Pancreas (tissue), 10 donors: Measurements from ENCODE around the gene ARHGAP10. TPM values are rescaled to one million over a fixed set of nuclear protein-coding genes. Genes with fewer than 3 reads are reported as not detected.
"Not testable (repeated sequence)": the region's sequence is repeated elsewhere in the genome, so short reads cannot be mapped to it uniquely, and the experiment has no call there.

Experiments used
- ATAC-seq, 4 donors: fragments of 200-7000 bp; cut with Tn5 transposase; one replicate each; pipeline versions ENCODE4 v1.8.0 to v1.9.1; 2020; ENCODE audit warnings: mild to moderate bottlenecking in 4 of 4, moderate library complexity in 4 of 4
- DNase-seq, 6 donors: peaks; one replicate each; pipeline ENCODE4 v3.0.0-alpha.2; 2020
- FAIRE-seq: peaks from 2 replicates; lab custom pipeline; 2012; peaks lifted over from hg19 to GRCh38; lab: Jason Lieb, UNC
- H3K27ac ChIP-seq, 4 donors: fragments of 200-600 bp; sonication (generic); 1 replicate in 3 of 4; 2 replicates in 1 of 4; pipeline versions ENCODE4 v1.5.0 to v1.8.0; 2020
- H3K27me3 ChIP-seq, 4 donors: fragments of 200-600 bp; one replicate each; pipeline ENCODE4 v1.8.0; 2021
- H3K36me3 ChIP-seq, 3 donors: fragments of 200-600 bp; sonication (generic) in 1 of 3; one replicate each; pipeline versions ENCODE4 v1.5.0 to v1.8.0; 2020 to 2021
- H3K4me1 ChIP-seq, 3 donors: fragments of 200-600 bp; one replicate each; pipeline ENCODE4 v1.8.0; 2021
- H3K4me3 ChIP-seq, 4 donors: fragments of 200-600 bp; sonication (generic) in 2 of 4; one replicate each; pipeline versions ENCODE4 v1.5.0 to v1.8.0; 2020 to 2021
- H3K9me3 ChIP-seq, 4 donors: fragments of 200-600 bp; one replicate each; pipeline ENCODE4 v1.8.0; 2021
- WGBS, 2 donors: extraction: QIAGEN DNeasy Blood & Tissue Kit; methylation state at CpG; one replicate each; pipeline ENCODE4 v1.1.7; 2013; 5-methylcytosine and 5-hydroxymethylcytosine counted together
- intact Hi-C, 3 donors: fragments of 100-400 bp; cut with DNase I; formaldehyde crosslinking; loops; one replicate each; pipeline versions ENCODE4 v1.11.1 to v1.14.2; 2022
- polyA plus RNA-seq, 2 donors: library from polyadenylated mRNA; stranded (reverse); fragments of 200-250 nt; gene quantifications; one replicate each; pipeline ENCODE4 v1.2.3, GENCODE V29; 2013
- total RNA-seq, 6 donors: library from RNA; stranded (reverse); fragmentation: NEBNext Ultra II Directional in 4 of 6; extraction: Animal tissue kit (Norgen Biotek cat#: 25700) in 4 of 6; gene quantifications; one replicate each; pipeline versions ENCODE4 v1.2.1 to v1.2.4, GENCODE V29; 2021 to 2023
- TF ChIP-seq, protein P1 (sequence below), 4 donors: fragments of 200-600 bp; sonication (generic) in 3 of 4; IDR thresholded peaks; one replicate each; pipeline versions ENCODE4 v1.5.0 to v1.8.0; 2021; ENCODE audit warnings: antibody characterized with exemption in 4 of 4
- donor health status: healthy with polysubstance abuse.
- donor health status: DM: no; HTN: no; CAD: no; lungs with moderate emphysema.
- donor health status: DM: no; HTN: no; CAD: no.
- donor health status: control.
- donor health status: control.
- donor health status: Bipolar disorder and iron deficiency.
- donor health status: DM: yes; HTN: yes; CAD: no.
- donor health status: DM: no; HTN: no; CAD: no.
- donor health status: DM: no; HTN: no; CAD: no.
- donor health status: DM: yes; HTN: yes; CAD: no.

The ARHGAP10 gene
- total and polyA plus RNA-seq, 8 donors, result 6.3 to 14.8 (median 8.7) TPM

DNA sequence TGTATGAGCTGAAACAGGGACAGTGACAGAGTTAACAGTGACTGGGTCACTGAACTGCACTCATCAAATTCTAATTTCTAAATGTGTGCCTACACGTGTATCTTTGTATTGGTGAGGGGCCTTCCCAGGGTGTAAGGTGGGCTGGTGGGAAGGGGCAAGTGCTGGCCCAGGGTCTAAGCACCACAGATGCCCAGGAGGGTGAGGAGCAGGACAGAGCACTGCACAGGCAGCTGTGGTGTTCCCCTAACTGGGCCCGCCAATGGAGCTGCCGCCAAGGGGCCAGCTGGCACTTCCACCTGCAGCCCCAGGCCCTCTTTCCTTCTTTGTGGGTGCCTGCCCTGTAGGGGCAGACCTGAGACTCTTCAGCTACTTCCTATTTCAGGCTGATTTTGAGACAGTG lies 349.9 kb downstream of the ARHGAP10 start:
- Histone ChIP-seq H3K27ac (no peak overlapping the region), H3K4me3 (no peak overlapping the region), H3K9me3 (no peaks in the 10 kb centered on the region), H3K27me3 (no peaks in the 10 kb centered on the region), H3K4me1 (no peaks in the 10 kb centered on the region), H3K36me3 (peaks cover 0 to 23% (median 0%) of the 10 kb centered on the region in 3 donors)
- intact Hi-C loops, result no loop called here
- DNase-seq, result no peak
- ATAC-seq, result no peak
- WGBS, 2 donors, result 96 to 97% methylated on average over 3 of the region's 3 CpGs
- no peak for FAIRE-seq
- TF ChIP-seq, protein P1, sequence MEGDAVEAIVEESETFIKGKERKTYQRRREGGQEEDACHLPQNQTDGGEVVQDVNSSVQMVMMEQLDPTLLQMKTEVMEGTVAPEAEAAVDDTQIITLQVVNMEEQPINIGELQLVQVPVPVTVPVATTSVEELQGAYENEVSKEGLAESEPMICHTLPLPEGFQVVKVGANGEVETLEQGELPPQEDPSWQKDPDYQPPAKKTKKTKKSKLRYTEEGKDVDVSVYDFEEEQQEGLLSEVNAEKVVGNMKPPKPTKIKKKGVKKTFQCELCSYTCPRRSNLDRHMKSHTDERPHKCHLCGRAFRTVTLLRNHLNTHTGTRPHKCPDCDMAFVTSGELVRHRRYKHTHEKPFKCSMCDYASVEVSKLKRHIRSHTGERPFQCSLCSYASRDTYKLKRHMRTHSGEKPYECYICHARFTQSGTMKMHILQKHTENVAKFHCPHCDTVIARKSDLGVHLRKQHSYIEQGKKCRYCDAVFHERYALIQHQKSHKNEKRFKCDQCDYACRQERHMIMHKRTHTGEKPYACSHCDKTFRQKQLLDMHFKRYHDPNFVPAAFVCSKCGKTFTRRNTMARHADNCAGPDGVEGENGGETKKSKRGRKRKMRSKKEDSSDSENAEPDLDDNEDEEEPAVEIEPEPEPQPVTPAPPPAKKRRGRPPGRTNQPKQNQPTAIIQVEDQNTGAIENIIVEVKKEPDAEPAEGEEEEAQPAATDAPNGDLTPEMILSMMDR (IDR thresholded peaks at IDR 0.05), result no peak

DNA sequence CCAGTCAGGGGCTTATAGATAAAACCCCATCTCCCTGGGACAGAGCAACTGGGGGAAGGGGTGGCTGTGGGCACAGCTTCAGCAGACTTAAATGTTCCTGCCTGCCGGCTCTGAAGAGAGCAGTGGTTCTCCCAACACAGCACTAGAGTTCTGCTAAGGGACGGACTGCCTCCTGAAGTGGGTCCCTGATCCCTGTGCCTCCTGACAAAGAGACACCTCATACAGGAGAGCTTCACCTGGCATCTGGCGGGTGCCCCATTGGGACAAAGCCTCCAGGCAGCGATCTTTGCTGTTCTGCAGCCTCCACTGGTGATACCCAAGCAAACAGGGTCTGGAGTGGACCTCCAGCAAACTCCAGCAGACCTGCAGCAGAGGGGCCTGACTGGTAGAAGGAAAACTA lies 351.2 kb downstream of the ARHGAP10 start:
- WGBS, 2 donors, result 95 to 96% methylated on average over 4 of the region's 4 CpGs
- H3K27me3 ChIP-seq, H3K27ac ChIP-seq, H3K4me1 ChIP-seq, H3K4me3 ChIP-seq, ATAC-seq, H3K9me3 ChIP-seq, DNase-seq, intact Hi-C loops, FAIRE-seq: not testable (repeated sequence)
- peaks cover 0 to 23% (median 0%) of the 10 kb centered on the region in 3 donors for H3K36me3 ChIP-seq

DNA sequence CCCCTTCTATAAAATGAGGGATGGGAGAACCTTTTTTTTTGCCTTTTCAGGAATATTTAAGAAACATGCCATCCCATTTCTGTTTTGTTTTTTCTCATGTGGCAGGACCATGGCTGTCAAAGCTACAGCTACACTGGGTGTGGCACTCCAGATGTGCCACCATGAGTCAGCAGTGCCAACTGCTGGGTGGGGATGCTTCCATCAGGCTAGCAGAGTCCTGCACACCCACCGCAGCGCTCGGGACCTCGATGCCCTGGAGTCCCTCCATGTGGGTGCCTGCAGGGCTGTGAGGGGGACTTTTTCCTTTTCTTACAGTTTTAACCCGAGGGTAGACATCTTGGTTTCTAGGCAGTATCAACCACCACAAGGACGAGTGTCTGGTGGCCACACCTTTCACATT lies 357.7 kb downstream of the ARHGAP10 start:
- Histone ChIP-seq H3K27me3 (no peaks in the 10 kb centered on the region), H3K9me3 (no peaks in the 10 kb centered on the region), H3K4me1 (no peaks in the 10 kb centered on the region), H3K4me3 (no peak overlapping the region), H3K27ac (no peak overlapping the region), H3K36me3 (no peaks in the 10 kb centered on the region)
- TF ChIP-seq, protein P1 (IDR thresholded peaks at IDR 0.05), result no peak
- 91 to 93% methylated on average over 6 of the region's 6 CpGs for WGBS, 2 donors
- DNase-seq (no peak), ATAC-seq (no peak), FAIRE-seq (no peak)
- intact Hi-C loops, result no loop called here

DNA sequence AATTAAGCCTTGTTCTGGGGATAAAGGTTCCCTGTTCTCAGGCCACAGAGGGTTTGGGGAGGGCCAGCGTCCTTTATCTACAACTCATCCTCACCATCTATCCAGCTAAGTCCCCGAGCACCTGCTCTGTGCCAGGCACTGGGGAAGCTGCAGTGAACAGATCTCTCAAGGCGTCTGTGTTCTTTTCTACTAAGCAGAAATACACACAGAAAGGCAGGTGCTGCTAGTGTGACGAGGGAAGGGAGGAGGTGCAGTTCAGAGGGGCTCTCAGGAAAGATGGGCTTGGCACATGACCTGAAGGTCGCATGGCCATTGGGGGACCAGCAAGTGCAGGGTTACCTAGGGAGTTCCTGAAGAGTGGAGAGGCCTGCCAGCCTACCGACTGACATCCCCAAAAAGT lies 358.1 kb downstream of the ARHGAP10 start:
- Histone ChIP-seq H3K27ac (no peak overlapping the region), H3K4me1 (no peaks in the 10 kb centered on the region), H3K36me3 (no peaks in the 10 kb centered on the region), H3K27me3 (no peaks in the 10 kb centered on the region), H3K4me3 (no peak overlapping the region), H3K9me3 (no peaks in the 10 kb centered on the region)
- FAIRE-seq (no peak), DNase-seq (no peak), ATAC-seq (no peak)
- 93% methylated on average over 6 of the region's 6 CpGs for WGBS, 2 donors
- intact Hi-C loops, result no loop called here
- TF ChIP-seq, protein P1 (IDR thresholded peaks at IDR 0.05), result no peak

DNA sequence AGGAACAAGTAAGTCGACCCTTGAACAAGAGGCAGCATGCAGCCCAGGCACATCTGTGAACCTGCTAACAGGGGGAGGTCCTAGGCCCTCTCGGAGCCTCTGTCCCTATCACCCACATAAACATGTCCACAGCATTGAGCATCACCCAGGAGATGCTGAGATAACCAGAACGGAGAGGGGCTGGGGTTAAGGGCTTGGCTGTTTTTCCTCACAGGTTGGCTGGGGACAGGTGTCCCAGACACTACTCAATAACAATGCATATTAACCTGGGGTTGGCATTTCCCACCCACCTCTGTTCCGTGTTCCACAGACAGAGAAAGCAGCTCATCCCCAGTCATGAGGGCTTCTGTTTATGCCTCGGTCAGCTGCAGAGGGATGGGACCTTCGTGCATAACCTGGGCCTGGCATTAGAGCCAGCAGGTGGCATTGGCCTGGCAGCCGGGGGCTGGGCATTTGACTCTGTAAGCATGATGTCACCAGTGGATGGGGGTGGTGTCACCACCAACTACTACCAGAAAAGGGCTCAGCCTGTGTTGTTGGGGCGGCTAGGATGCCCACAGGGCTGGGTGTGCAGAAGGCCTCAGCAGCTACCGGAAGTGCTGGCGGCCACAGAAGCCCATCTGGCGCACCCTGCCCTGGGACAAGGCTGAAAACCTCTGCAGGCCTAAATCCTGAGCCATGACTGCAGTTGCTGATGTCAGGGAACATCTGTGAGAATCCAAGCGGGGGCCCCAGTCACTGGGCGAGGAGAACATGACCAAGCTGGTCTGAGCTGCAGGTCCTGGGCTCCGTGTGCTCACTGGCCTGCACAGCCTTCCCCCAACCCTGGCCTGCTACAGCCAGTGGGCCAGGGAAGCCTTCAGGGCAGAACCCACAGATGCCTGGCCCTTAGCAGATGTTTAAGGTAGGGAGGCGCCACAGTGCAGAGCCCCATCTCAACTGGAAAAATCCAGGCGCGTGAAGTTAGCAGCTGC lies 358.9 kb downstream of the ARHGAP10 start:
- DNase-seq (no peak), ATAC-seq (peak; percentile 16 to 53 (median 34)), FAIRE-seq (no peak)
- Histone ChIP-seq H3K4me1 (no peaks in the 10 kb centered on the region), H3K9me3 (no peaks in the 10 kb centered on the region), H3K4me3 (no peak overlapping the region), H3K27ac (no peak overlapping the region), H3K27me3 (no peaks in the 10 kb centered on the region), H3K36me3 (no peaks in the 10 kb centered on the region)
- WGBS, 2 donors, result 94 to 98% methylated on average over 17 of the region's 17 CpGs
- TF ChIP-seq, protein P1 (IDR thresholded peaks at IDR 0.05), result no peak
- intact Hi-C loops, result no loop called here
